Measurements from ENCODE around the gene ADIPOR2. TPM values are rescaled to one million over a fixed set of nuclear protein-coding genes. Genes with fewer than 3 reads are reported as not detected.
A peak's percentile ranks its signal among the peaks of the same experiment; 100 is the strongest.

The ADIPOR2 gene
- total RNA-seq, 1 donor from 2014 or later, result 49.9 TPM

GRCh38 chr12:1769809-1770494 lies 79.1 kb downstream of the ADIPOR2 start:
- no peak for DNase-seq (ENCODE audit: low read depth, low spot score)

DNA sequence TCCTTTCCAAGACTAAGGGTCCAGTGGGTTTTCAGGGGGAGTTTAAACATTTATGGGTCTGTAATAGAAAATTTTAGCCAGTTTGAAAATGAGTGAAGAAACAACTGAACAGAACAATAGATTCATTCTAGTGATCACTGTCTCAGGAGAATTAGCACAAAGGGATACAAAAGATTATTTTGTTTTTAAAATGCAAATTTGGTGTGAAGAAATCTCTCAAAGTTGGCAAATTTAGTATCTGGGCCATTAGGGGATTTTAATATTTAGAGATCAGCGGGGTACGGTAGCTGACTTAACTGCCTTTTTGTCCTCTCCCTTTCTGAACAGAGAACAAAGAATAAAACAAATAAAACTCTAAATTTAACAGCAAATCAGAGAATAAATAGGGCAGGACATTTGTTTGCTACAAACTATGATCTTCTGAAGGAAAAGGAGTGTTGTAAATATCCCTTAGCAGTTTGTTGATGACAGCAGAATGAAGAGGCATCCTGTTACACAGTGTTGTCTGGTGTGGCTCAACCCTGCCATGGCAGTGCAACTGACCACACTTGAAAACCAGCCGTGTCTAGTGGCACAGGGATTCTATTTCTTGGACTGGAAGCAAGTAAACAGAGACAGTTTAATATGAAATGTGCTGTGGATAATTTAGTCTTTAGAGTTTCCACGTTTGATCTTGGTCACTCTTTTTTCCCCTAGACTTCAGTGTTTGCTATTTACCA lies 83.2 kb downstream of the ADIPOR2 start:
- no peak for DNase-seq (ENCODE audit: low read depth, low spot score)

DNA sequence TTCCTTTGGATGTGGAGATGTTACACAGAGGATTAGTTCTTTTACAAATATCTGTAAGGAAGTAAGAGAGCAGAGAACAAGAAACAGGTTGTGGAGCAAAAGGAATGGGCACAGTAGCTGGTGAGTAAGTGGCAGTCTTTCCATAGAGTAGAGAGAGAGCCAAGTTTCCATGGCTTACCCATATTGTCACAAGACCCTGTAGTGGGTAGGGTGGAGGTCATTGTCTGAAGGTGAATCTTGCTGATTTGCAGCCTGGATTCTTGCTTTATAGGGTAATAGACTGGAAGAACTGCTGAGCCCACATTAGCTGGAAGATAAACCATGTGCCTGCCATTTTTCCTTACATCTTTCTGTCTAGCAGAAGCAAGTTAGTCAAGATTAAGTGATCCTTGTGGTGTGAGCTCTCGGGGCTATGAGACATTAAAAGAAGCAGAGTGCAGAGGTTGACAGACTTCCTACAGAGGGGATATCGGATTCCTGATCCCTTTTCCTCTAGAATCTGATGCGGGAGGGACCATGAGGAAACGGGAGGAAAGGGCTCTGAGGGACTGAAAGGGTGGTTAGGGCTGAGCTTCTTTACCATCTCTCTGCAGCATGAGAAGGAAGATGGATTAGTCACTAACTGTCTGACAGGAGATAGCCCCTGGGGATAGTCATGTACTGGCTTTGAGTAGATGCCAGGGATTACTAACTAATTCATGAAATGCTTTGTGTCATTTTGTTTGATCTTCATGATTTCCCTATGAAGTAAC lies 85.5 kb downstream of the ADIPOR2 start:
- DNase-seq (ENCODE audit: low read depth, low spot score), result no peak

DNA sequence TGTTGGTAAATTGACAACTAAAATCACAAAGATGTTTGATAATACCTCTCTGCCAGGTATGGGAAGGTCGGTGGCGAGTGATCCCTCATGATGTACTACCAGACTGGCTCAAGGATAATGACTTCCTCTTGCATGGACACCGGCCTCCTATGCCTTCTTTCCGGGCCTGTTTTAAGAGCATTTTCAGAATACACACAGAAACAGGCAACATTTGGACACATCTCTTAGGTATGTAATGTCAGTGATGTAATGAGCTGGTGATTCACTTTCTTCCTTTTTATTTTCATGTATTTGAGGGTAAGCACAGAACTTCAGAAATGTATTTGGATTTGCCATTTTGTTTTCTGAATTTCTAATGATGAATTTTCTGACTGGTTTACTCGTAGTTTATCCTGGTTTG lies 86.9 kb downstream of the ADIPOR2 start:
- DNase-seq (ENCODE audit: low read depth, low spot score), result no peak

DNA sequence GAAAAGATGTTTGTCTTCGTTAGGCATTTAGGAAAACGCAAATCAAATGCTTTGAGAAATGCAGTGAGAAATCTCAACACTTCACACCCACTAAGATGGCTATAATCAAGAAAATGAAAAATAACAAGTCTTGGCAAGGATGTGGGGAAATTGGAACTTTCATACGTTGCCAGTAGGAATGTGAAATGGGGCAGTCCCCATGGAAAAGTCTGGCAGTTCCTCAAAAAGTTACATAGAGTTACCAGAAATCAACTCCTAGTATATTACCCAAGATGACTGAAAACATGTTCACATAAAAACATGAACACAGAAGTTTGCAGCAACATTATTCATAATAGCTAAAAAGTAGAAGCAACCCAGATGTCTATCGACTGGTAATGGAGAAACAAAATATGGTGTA lies 88.0 kb downstream of the ADIPOR2 start:
- no peak for DNase-seq (ENCODE audit: low read depth, low spot score)

GRCh38 chr12:1779783-1780182 lies 88.9 kb downstream of the ADIPOR2 start:
- peak; percentile 71 for DNase-seq (ENCODE audit: low read depth, low spot score)

DNA sequence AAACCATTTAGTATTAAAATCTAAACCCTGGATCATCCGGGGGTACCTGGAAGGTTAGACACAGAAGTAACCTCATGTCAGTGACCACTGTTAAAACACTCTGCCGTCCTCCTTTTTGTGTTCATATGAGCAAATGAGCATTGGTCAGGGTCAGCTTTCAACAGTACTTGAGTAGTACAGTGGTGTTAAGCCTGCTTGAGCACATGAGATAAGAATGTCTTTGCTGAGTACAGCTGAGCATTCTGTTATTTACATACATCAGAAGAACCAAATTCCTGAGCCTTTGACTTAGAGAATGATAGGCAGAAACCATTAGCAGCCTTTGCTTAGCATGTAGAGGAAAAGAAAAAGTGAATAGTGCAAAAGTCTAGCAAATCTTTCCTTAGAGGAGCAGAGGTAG lies 90.9 kb downstream of the ADIPOR2 start:
- DNase-seq (ENCODE audit: low read depth, low spot score), result no peak

DNA sequence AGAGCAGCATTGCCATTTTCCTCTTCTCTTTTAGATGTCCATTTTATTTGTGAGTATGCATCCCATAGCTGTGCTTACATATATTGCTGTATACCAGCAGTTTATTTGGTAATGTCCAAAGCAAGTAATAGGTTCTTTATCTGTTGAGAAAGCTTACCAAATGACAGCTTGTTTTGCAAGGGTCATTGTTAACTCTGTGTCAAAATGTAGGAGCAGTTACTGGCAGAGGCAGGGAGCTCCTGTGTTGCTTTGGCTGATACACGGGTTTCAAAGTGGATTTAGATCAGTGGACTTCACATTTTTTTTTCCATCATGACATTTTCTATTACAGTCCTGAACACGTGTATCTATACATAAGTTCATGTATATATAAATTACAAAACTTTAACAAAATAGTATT lies 91.3 kb downstream of the ADIPOR2 start:
- DNase-seq (ENCODE audit: low read depth, low spot score), result no peak

GRCh38 chr12:1787714-1788113 lies 96.8 kb downstream of the ADIPOR2 start:
- no peak for DNase-seq (ENCODE audit: low read depth, low spot score)

GRCh38 chr12:1790444-1790843 lies 99.6 kb downstream of the ADIPOR2 start:
- no peak for DNase-seq (ENCODE audit: low read depth, low spot score)

GRCh38 chr12:1791104-1791841 lies 100.4 kb downstream of the ADIPOR2 start:
- DNase-seq (ENCODE audit: low read depth, low spot score), result no peak

DNA sequence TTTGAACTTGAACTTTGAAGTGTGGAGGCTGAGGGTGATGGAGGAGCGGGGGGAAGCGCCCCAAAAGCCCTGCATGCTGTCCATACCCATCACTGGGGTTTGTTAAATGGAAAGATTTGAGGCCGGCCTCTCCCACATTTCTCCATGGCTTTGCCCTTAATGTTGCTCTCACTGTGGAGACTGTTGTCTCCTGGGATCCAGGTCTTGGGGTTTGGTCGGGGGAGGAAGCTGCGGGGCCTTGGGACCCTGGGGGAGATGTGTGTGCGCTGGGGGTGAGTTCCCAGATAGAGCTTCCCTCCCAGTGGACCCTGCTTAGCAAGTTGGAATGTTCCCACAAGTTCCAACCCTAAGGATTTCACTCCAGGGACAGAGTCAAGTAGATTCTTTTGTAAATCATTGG lies 101.5 kb downstream of the ADIPOR2 start:
- DNase-seq (ENCODE audit: low read depth, low spot score), result no peak

GRCh38 chr12:1793426-1794210 lies 102.7 kb downstream of the ADIPOR2 start:
- DNase-seq (ENCODE audit: low read depth, low spot score), result no peak

- no peak for DNase-seq (ENCODE audit: low read depth, low spot score)
Measured at GRCh38 chr12:1794440-1795090, 103.7 kb downstream of the ADIPOR2 start.

DNA sequence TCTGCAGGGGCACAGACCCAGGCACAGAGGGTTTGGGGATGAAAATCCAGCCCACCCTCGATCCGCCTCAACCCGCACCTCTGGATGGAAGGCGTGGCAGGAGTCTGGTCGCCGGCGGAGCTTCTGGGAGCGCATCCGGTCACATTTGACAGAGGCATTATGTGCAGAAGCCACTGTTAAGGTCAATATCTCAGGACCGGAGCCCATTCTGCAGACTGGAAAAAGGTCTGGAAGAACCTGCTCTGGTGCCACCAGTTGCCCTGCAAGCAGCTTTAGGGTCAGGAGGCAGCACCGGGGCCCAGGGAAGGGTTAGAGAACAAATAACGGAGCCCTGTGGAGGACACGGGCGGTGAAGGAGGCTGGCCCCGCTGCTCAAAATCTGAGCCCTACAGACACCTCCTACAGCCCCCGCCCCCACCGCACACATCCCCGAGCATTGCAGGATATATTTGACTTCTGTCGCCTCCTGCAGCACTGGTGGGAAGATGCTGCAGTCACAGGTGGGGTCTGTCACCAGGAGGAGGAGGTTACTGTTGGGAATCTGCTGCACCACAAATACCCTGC lies 104.4 kb downstream of the ADIPOR2 start:
- DNase-seq (ENCODE audit: low read depth, low spot score), result no peak

DNA sequence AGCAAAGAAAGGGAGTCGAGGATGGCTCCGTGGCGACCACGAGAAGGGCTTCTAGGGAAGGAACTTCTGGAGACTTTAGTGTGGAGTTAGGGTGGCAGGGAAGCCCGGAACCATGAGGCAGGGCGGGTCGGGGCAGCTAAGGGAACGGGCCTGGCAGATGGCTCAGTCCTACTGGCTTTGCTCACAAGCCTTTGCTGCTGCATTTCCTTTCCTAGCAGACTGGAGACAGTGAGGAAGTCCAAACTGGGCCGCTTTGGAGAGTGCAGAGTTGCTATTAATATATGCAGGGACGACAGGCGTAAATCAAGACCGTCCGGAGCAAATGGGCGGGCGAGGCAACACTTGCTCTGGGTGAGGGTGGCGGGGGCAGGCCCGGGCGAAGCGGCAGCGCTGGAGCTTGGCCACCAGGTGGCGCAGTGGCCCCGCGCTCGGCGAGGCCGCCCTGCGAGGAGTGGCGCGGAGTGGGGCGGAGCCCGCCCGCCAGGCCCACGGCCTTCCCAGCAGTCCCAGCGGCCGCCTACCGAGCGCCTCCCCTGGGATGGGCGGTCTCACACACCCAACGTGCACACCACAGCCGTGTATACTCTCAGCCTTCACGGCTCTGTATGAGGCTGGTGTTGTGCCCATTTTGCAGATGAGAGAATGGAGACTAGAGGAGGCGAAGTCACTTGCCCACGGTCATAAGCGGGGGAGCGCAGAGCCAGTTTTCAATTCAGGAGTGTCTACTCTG lies 105.1 kb downstream of the ADIPOR2 start:
- DNase-seq (ENCODE audit: low read depth, low spot score), result peak; percentile 62

DNA sequence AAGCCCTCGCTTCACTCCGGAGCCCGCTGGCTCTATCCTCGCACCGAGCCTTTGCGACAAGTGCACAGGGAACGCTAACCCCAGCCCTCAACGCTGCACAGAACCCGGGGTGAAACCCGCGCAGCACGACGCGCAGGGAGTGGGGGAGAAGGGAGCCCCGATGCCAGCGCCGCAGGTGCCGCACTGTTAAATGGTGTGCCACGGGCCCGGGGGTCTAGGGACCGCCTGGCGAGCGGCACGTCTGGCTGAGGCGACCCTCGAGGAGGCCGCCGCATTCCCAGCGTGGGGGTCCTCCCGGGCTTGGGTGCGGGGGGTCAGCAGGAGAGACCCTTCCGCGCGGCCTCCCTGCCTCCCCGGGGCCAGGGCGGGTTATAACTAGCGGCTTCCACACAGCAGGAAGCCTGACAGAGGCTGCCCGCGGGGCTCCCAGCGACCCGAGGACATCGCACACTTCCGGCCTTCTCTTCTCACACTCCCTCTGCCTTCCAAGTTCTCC lies 105.7 kb downstream of the ADIPOR2 start:
- no peak for DNase-seq (ENCODE audit: low read depth, low spot score)

DNA sequence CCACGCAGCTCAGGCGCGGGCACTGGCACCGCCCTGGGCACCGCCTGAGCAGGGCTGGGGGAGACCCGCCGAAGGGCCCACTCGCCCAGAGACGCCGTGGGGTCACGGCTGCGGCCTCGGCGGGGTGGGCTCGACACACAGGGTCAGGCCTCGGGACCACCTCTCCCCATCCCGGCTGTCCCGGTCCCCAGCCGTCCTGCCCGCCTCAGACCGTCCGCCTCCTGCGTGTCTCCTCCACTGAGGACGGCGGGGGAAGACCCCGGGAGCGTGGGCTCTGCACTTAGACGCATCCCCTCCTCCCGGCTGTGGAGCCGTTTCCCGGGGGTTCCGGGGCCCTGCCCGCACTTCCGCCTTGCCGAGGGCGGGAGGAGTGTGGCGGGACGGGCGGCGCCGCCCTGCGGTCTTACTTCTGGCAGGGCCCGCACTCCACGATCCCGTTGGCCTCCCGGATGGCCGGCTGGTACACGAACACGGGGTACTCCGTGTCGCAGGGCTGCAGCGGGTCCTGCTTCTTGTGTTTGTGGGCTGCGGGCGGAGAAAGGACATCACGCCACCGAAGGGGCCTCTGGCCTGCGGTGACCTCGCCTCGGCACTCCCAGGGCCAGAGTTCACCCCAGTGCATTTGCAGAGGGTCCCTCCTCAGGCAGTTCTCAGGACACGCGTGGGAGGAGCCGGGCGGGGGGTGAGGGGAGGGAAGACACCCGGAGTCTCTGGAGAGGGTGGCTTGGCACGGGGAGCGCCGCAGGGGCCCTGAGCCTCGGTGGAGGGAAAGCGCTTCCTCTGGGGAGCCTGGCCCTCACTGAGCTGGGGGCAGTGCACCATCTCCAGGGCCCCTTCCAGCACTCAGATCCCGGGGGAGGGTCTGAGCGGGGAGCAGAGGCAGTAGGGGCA lies 106.4 kb downstream of the ADIPOR2 start:
- DNase-seq (ENCODE audit: low read depth, low spot score), result no peak
